Vagina (tissue), 2 donors: Measurements from ENCODE around the gene PPFIA4. TPM values are rescaled to one million over a fixed set of nuclear protein-coding genes. Genes with fewer than 3 reads are reported as not detected.

Experiments
- DNase-seq, 2 donors: peaks; one replicate each; pipeline ENCODE4 v3.0.0-alpha.2; 2017; ENCODE audit errors: extremely low spot score in 2 of 2
- H3K27ac ChIP-seq: fragments of 200-600 bp; sonication (generic); one replicate; pipeline ENCODE4 v1.5.1; 2019
- H3K27me3 ChIP-seq: fragments of 200-600 bp; sonication (generic); one replicate; pipeline ENCODE4 v1.5.1; 2019
- H3K36me3 ChIP-seq, 2 donors: fragments of 200-600 bp; sonication (generic); one replicate each; pipeline ENCODE4 v1.5.1; 2017 to 2019
- H3K4me1 ChIP-seq: fragments of 200-600 bp; sonication (generic); one replicate; pipeline ENCODE4 v1.5.1; 2019
- H3K4me3 ChIP-seq, 2 donors: fragments of 200-600 bp; sonication (generic); 1 replicate in 1 of 2; 2 replicates in 1 of 2; pipeline ENCODE4 v1.5.1; 2016 to 2019
- H3K9me3 ChIP-seq: fragments of 200-600 bp; sonication (generic); one replicate; pipeline ENCODE4 v1.5.1; 2019
- POLR2A ChIP-seq, 2 donors: fragments of 450-650 bp; IDR thresholded peaks; one replicate each; pipeline ENCODE4 v1.6.1; 2017; ENCODE audit warnings: antibody characterized with exemption in 2 of 2, mild to moderate bottlenecking in 2 of 2, moderate library complexity in 2 of 2
- POLR2AphosphoS5 ChIP-seq, 2 donors: sonication (generic); formaldehyde crosslinking; IDR thresholded peaks; one replicate each; pipeline ENCODE4 v1.9.0; 2017; ENCODE audit warnings: antibody characterized with exemption in 2 of 2, mild to moderate bottlenecking in 2 of 2, low read depth in 1 of 2; ENCODE audit not compliant: insufficient read depth in 1 of 2
- intact Hi-C: fragments of 100-400 bp; cut with DNase I; formaldehyde crosslinking; loops from one replicate; pipeline ENCODE4 v1.15.1; 2023
- total RNA-seq: library from RNA; depleted of rRNA; stranded (reverse); fragments of >200 nt; gene quantifications from one replicate; pipeline ENCODE4 v1.2.3, GENCODE V29; 2016
- TF ChIP-seq, protein P1 (sequence below), 3 experiments: fragments of 450-650 bp in 2 of 3; fragments of 200-600 bp in 1 of 3; sonication (generic) in 1 of 3; IDR thresholded peaks; one replicate each; pipeline ENCODE4 v1.5.1; 2017 to 2019; ENCODE audit warnings: antibody characterized with exemption in 3 of 3, mild to moderate bottlenecking in 2 of 3, moderate library complexity in 2 of 3

The PPFIA4 gene
- total RNA-seq, 1 donor from 2014 or later: 11.5 TPM

DNA sequence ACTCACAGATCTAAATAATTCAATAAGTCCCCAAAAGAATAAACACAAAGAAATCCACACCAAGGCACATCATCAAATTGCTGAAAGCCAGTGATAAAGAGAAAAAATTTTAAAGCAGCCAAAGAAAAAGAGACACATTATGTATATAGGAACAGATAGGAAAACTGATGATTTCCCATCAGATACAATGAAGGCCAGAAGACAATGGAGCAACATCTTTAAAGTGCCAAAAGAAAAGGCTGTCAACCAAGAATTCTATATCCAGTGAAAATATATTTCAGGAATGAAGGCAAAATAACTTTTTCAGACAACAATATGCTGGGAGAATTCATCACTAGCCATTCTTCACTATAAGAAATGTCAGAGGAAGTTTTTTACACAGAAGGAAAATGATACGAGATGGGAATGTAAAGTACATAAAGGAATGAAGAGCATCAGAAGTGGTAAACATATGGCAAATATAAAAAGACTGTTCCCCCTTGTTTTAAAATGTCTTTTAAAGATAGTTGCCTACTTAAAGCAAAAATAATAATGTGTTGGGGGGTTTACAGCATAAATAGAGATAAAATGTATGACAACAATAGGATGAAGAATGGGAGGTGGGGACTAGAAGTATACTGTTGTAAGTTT lies 68.9 kb downstream of the PPFIA4 start:
- DNase-seq: no peak
- Histone ChIP-seq H3K27ac (no peak overlapping the region), H3K36me3 (no peaks in the 10 kb centered on the region), H3K27me3 (no peaks in the 10 kb centered on the region), H3K9me3 (no peaks in the 10 kb centered on the region), H3K4me3 (no peak overlapping the region), H3K4me1 (no peaks in the 10 kb centered on the region)
- no peak for TF ChIP-seq POLR2AphosphoS5 (IDR thresholded peaks at IDR 0.05; ENCODE audit: insufficient read depth in 1 of 2, low read depth in 1 of 2)
- TF ChIP-seq, protein P1, sequence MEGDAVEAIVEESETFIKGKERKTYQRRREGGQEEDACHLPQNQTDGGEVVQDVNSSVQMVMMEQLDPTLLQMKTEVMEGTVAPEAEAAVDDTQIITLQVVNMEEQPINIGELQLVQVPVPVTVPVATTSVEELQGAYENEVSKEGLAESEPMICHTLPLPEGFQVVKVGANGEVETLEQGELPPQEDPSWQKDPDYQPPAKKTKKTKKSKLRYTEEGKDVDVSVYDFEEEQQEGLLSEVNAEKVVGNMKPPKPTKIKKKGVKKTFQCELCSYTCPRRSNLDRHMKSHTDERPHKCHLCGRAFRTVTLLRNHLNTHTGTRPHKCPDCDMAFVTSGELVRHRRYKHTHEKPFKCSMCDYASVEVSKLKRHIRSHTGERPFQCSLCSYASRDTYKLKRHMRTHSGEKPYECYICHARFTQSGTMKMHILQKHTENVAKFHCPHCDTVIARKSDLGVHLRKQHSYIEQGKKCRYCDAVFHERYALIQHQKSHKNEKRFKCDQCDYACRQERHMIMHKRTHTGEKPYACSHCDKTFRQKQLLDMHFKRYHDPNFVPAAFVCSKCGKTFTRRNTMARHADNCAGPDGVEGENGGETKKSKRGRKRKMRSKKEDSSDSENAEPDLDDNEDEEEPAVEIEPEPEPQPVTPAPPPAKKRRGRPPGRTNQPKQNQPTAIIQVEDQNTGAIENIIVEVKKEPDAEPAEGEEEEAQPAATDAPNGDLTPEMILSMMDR (IDR thresholded peaks at IDR 0.05): no peak
- TF ChIP-seq POLR2A (IDR thresholded peaks at IDR 0.05): no peak
- intact Hi-C loops: no loop called here

DNA sequence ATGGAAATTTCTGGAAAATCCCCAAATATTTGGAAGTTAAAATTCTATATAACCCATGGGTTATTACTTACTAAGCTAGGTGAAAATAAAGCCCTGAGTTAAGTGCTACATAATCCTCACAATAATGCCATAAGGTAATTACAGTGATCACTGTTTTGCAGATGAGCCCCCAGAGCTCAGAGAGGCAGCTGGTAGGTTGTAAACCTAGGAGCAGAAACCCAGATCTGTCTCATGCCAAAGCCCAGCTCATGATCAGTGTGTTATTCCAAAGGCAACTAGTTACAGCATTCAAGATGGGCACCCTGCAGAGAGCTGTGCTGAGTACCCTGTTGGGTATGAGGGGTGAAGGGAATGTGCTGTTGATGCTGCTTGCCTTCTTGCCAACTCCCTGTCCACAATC lies 70.3 kb downstream of the PPFIA4 start:
- Histone ChIP-seq H3K27me3 (no peaks in the 10 kb centered on the region), H3K4me1 (no peaks in the 10 kb centered on the region), H3K36me3 (no peaks in the 10 kb centered on the region), H3K27ac (no peak overlapping the region), H3K9me3 (no peaks in the 10 kb centered on the region), H3K4me3 (no peak overlapping the region)
- TF ChIP-seq POLR2AphosphoS5 (IDR thresholded peaks at IDR 0.05; ENCODE audit: insufficient read depth in 1 of 2, low read depth in 1 of 2) (no peak), POLR2A (IDR thresholded peaks at IDR 0.05) (no peak)
- TF ChIP-seq, protein P1 (IDR thresholded peaks at IDR 0.05): no peak
- peak in 1 of 2 donors; percentile 67 for DNase-seq
- intact Hi-C loops: no loop called here

DNA sequence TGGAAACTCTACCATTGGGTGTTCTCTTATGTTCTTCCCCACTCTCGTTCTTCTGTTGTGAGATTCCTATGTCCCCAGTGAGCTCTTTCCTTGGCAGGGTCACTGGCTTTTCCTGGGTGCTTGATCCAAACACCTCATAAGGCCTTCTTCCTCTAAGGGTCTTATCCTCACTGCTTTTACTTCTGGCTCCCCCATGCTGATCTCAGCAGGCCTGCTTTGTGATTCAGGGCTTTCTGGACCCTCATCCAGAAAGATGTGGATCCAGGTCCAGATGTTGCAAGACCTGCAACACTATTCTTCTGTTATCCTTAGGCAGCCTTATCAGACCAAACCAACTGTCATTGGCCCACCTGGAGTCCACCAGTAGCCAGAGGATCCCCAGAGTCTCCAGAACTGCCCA lies 70.7 kb downstream of the PPFIA4 start:
- Histone ChIP-seq H3K27me3 (no peaks in the 10 kb centered on the region), H3K4me1 (no peaks in the 10 kb centered on the region), H3K9me3 (no peaks in the 10 kb centered on the region), H3K4me3 (no peak overlapping the region), H3K27ac (no peak overlapping the region), H3K36me3 (no peaks in the 10 kb centered on the region)
- TF ChIP-seq, protein P1 (IDR thresholded peaks at IDR 0.05): no peak
- TF ChIP-seq POLR2AphosphoS5 (IDR thresholded peaks at IDR 0.05; ENCODE audit: insufficient read depth in 1 of 2, low read depth in 1 of 2): no peak
- no peak for TF ChIP-seq POLR2A (IDR thresholded peaks at IDR 0.05)
- intact Hi-C loops: no loop called here
- DNase-seq: peak in 1 of 2 donors; percentile 37

DNA sequence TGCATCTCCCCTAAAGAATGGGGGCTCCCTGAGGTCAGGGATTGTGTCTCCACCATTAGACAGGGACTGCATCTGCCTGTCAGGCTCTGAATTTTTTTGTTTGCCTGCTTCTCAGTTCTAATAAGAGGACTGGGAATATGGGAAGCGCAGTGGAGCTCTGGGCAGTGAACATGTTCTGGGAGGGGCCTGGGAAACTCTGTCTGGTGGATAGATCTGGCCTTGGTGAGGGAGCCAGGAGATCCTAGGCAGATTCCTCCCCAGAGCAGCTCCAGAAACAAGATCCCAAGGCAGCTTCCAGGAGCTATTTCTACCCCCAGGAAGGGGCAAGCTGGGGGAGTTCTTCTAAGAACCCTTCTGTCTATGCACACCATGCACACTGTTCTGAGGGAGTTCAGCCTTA lies 72.2 kb downstream of the PPFIA4 start:
- Histone ChIP-seq H3K4me1 (no peaks in the 10 kb centered on the region), H3K9me3 (no peaks in the 10 kb centered on the region), H3K4me3 (no peak overlapping the region), H3K27me3 (no peaks in the 10 kb centered on the region), H3K27ac (no peak overlapping the region), H3K36me3 (no peaks in the 10 kb centered on the region)
- peak in 1 of 2 donors; percentile 58 for DNase-seq
- no peak for TF ChIP-seq POLR2AphosphoS5 (IDR thresholded peaks at IDR 0.05; ENCODE audit: insufficient read depth in 1 of 2, low read depth in 1 of 2)
- TF ChIP-seq, protein P1 (IDR thresholded peaks at IDR 0.05): no peak
- no peak for TF ChIP-seq POLR2A (IDR thresholded peaks at IDR 0.05)
- intact Hi-C loops: no loop called here

DNA sequence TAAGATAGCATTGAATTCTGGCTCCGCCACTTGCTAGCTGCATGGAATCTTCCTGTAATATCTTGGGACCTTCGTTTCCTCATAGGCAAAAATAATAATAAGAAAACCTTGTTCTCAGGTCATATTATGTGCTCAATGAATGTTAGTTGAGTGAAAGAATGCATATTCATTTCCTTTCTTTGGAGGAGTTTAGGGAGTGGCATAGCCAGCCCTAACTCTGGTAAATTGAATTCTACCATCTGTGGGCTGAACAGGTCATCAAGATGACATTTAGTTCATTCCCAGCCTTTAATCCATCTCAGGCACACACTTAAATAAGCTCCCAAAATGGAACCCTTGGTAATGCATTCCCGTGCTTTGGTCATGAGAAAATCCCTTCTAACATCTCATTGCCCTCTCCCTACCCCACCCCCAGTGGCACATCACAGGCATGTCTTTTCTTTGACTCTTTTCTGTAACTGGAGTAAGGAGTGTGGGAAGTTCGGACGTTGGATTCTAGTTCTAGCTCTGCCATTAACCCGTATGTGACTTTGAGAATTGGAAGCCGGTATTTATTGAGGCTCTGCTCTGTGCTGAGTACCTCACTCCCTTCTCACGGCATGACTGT lies 72.7 kb downstream of the PPFIA4 start:
- Histone ChIP-seq H3K27ac (no peak overlapping the region), H3K27me3 (no peaks in the 10 kb centered on the region), H3K9me3 (no peaks in the 10 kb centered on the region), H3K4me1 (no peaks in the 10 kb centered on the region), H3K4me3 (no peak overlapping the region), H3K36me3 (no peaks in the 10 kb centered on the region)
- DNase-seq: no peak
- intact Hi-C loops: no loop called here
- no peak for TF ChIP-seq POLR2AphosphoS5 (IDR thresholded peaks at IDR 0.05; ENCODE audit: insufficient read depth in 1 of 2, low read depth in 1 of 2)
